HepG2 (cell line): ENCODE data around the gene UBFD1. TPM values are rescaled to one million over a fixed set of nuclear protein-coding genes. Genes with fewer than 3 reads are reported as not detected.

Experiments used
- ATAC-seq: fragments of 200-7000 bp; cut with Tn5 transposase; 3 replicates; pipeline ENCODE4 v1.9.1; 2020; ENCODE audit warnings: mild to moderate bottlenecking, moderate library complexity
- BruUV-seq: library from RNA; stranded (reverse); fragments of 400-500 nt; replicated peaks from 2 replicates; lab custom pipeline; 2021; lab: Mats Ljungman, UMichigan
- CTCF ChIA-PET: fragments of 300-600 bp; formaldehyde crosslinking; extraction: SDS; loops from one replicate; lab custom pipeline; 2021; ENCODE audit warnings: low total read pairs, inconsistent platforms, low intra/inter-chr PET ratio; lab: Yijun Ruan, JAX
- POLR2A ChIA-PET: fragments of 350-600 bp; sonication (Branson Sonifier 250); formaldehyde crosslinking; loops from one replicate; lab custom pipeline; 2020; ENCODE audit warnings: antibody characterized with exemption, inconsistent platforms; lab: Yijun Ruan, JAX
- DNase-seq: peaks from one replicate; pipeline ENCODE4 v3.0.0-alpha.2; 2015; ENCODE audit warnings: low spot score
- FAIRE-seq: peaks from 3 replicates; lab custom pipeline; 2011; peaks lifted over from hg19 to GRCh38; lab: Jason Lieb, UNC
- H2AFZ ChIP-seq: one replicate; pipeline ENCODE4 v1.6.1; 2011; ENCODE audit warnings: low read length, inconsistent platforms
- H3K27ac ChIP-seq: fragments of 300-600 bp; 3 replicates; pipeline ENCODE4 v1.8.0; 2011; ENCODE audit warnings: mixed run types, mild to moderate bottlenecking, mixed read lengths, low read length, inconsistent platforms; ENCODE audit not compliant: insufficient read depth; ENCODE audit errors: extremely low read length
- H3K27me3 ChIP-seq, 2 experiments: fragments of 200-600 bp in 1 of 2; 2 replicates in 1 of 2; 3 replicates in 1 of 2; pipeline versions ENCODE4 v1.6.0 to v1.8.0; 2011; ENCODE audit warnings: low read length in 2 of 2, mild to moderate bottlenecking in 2 of 2, moderate library complexity in 2 of 2, inconsistent platforms in 1 of 2; ENCODE audit not compliant: insufficient read depth in 2 of 2, control insufficient read depth in 1 of 2
- H3K36me3 ChIP-seq, 2 experiments: fragments of 200-600 bp in 1 of 2; replicated peaks in 1 of 2; 2 replicates in 1 of 2; 3 replicates in 1 of 2; pipeline versions ENCODE4 v1.5.1 to v1.8.0; 2011; ENCODE audit warnings: low read length in 2 of 2, inconsistent platforms in 1 of 2; ENCODE audit not compliant: insufficient read depth in 2 of 2, control insufficient read depth in 1 of 2
- H3K4me1 ChIP-seq: 2 replicates; pipeline ENCODE4 v1.5.1; 2012; ENCODE audit warnings: low read length, inconsistent platforms; ENCODE audit not compliant: insufficient read depth
- H3K4me2 ChIP-seq: 2 replicates; pipeline ENCODE4 v1.6.0; 2011; ENCODE audit warnings: low read depth, low read length, inconsistent platforms
- H3K4me3 ChIP-seq, 3 experiments: fragments of 200-600 bp in 1 of 3; sonication (generic), shearing (Covaris generic) in 1 of 3; replicated peaks in 1 of 3; 2 replicates each; pipeline ENCODE4 v1.5.1; 2011 to 2016; ENCODE audit warnings: low read length in 3 of 3, inconsistent platforms in 2 of 3, low read depth in 2 of 3, mild to moderate bottlenecking in 2 of 3, control low read depth in 1 of 3, mixed read lengths in 1 of 3; ENCODE audit not compliant: insufficient read depth in 1 of 3
- H3K79me2 ChIP-seq: one replicate; pipeline ENCODE4 v1.6.1; 2011; ENCODE audit warnings: low read length, inconsistent platforms; ENCODE audit not compliant: insufficient read depth
- H3K9ac ChIP-seq: 2 replicates; pipeline ENCODE4 v1.6.0; 2011; ENCODE audit warnings: mild to moderate bottlenecking, low read depth, low read length, inconsistent platforms; ENCODE audit not compliant: insufficient read depth
- H3K9me3 ChIP-seq: 2 replicates; pipeline ENCODE4 v1.5.1; 2012; ENCODE audit warnings: mild to moderate bottlenecking, low read length
- H4K20me1 ChIP-seq: 2 replicates; pipeline ENCODE4 v1.6.0; 2011; ENCODE audit warnings: inconsistent platforms, mild to moderate bottlenecking, low read length, moderate library complexity; ENCODE audit not compliant: insufficient read depth
- CREB1 ChIP-seq, 2 experiments: fragments of 450-650 bp in 1 of 2; IDR thresholded peaks; 2 replicates each; pipeline ENCODE4 v1.6.1; 2016 to 2017; ENCODE audit warnings: control low read depth in 1 of 2, mild to moderate bottlenecking in 1 of 2, missing compliant biosample characterization in 1 of 2, missing genetic modification characterization in 1 of 2
- CSRNP1 ChIP-seq: sonication (generic); formaldehyde crosslinking; IDR thresholded peaks from 2 replicates; pipeline ENCODE4 v1.8.1; 2023; ENCODE audit warnings: mild to moderate bottlenecking, missing genetic modification reagents
- CTCF ChIP-seq: sonication (generic); formaldehyde crosslinking; IDR thresholded peaks from 2 replicates; pipeline ENCODE4 v1.5.0; 2020; ENCODE audit warnings: mild to moderate bottlenecking, missing genetic modification reagents, moderate library complexity
- FOXJ3 ChIP-seq: sonication (generic); formaldehyde crosslinking; IDR thresholded peaks from 2 replicates; pipeline ENCODE4 v1.4.0; 2020; ENCODE audit warnings: missing genetic modification reagents, mild to moderate bottlenecking, borderline replicate concordance
- SMC3 ChIP-seq: IDR thresholded peaks from 2 replicates; pipeline ENCODE4 v1.6.1; 2011; ENCODE audit warnings: low read length, improper control_type of control experiment
- SRSF1 ChIP-seq: fragments of 200-400 bp; formaldehyde crosslinking; optimal IDR thresholded peaks from 2 replicates; pipeline ENCODE3; 2017; ENCODE audit warnings: mild to moderate bottlenecking, low read depth, low read length, moderate library complexity
- ZNF12 ChIP-seq: sonication (generic); formaldehyde crosslinking; IDR thresholded peaks from 2 replicates; pipeline ENCODE4 v1.5.0; 2020; ENCODE audit warnings: missing genetic modification reagents
- ZNF230 ChIP-seq: sonication (generic); formaldehyde crosslinking; IDR thresholded peaks from 2 replicates; pipeline ENCODE4 v1.4.0; 2020; ENCODE audit warnings: mild to moderate bottlenecking, missing genetic modification reagents
- WGBS: methylation state at CpG from one replicate; pipeline ENCODE4 v1.1.6; 2017; ENCODE audit warnings: low lambda C conversion rate; 5-methylcytosine and 5-hydroxymethylcytosine counted together
- in situ Hi-C: cut with HindIII; loops from 2 replicates; pipeline ENCODE4 v1.10.0; 2017; ENCODE audit warnings: low pct_unique_long_range_greater_than_20kb; ENCODE audit not compliant: extremely low pct_ligation_motif_present
- intact Hi-C: fragments of 100-400 bp; cut with micrococcal nuclease; formaldehyde crosslinking; loops from one replicate; pipeline ENCODE4 v1.10.0; 2022; ENCODE audit not compliant: unreplicated experiment
- polyA plus RNA-seq, 8 experiments: library from polyadenylated mRNA; depleted of rRNA in 3 of 8; stranded (reverse) in 7 of 8; unstranded in 1 of 8; fragments of >200 nt; fragmentation: Illumina TruSeq in 4 of 8; extraction: Trizol in 4 of 8; gene quantifications; 2 replicates each; pipeline versions ENCODE4 v1.2.1 to v1.2.3, GENCODE V29; 2011 to 2016; ENCODE audit warnings: low read depth in 4 of 8, missing spikeins in 1 of 8, mixed read lengths in 1 of 8; ENCODE audit not compliant: insufficient read depth in 1 of 8
- total RNA-seq, 5 experiments: library from RNA; depleted of rRNA; stranded (reverse); fragments of >200 nt; fragmentation: Illumina TruSeq; extraction: Trizol; gene quantifications; 2 replicates each; pipeline ENCODE4 v1.2.3, GENCODE V29; 2016; ENCODE audit warnings: low read depth in 1 of 5
- TF ChIP-seq, protein P1 (sequence below), 2 experiments: fragments of 450-650 bp in 1 of 2; sonication (generic) in 1 of 2; formaldehyde crosslinking in 1 of 2; IDR thresholded peaks; 2 replicates each; pipeline versions ENCODE4 v1.6.1 to v1.8.0; 2016 to 2022; ENCODE audit warnings: antibody characterized with exemption in 1 of 2, mild to moderate bottlenecking in 1 of 2, missing genetic modification reagents in 1 of 2

The UBFD1 gene
- total and polyA plus RNA-seq, 2 of the 13 experiments (the other 11 are each of a cell fraction or from before 2014, with no cell fraction given), result 100 to 111 TPM

DNA sequence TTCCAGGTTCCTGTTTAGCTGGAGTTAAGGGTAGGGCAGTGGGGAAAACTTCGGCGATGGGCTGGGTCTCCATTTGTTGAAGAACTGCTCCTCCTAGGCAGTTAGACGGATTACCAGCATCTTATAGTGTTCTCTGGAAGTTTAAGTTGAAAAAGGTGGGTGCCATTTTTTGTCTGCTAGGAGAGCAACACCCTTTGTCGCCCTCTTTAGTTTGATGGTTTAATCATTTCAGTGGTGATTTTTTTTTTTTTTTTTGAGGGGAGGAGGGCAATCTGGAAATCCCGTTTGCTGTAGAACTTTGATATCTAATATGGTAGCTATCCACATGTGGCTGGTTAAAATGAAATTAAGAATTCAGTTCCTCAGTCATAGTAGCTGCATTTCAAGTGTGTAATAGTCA is 4.1 kb downstream of the UBFD1 start:
- ATAC-seq (no peak), DNase-seq (no peak), FAIRE-seq (no peak)
- intact Hi-C loops (no loop called here), in situ Hi-C loops (no loop called here)
- Histone ChIP-seq H3K9me3 (no peaks in the 10 kb centered on the region), H3K4me3 (no peak overlapping the region), H4K20me1 (peaks cover 14% of the 10 kb centered on the region; the same call in 1 of the 2 replicates), H2AFZ (no peak overlapping the region), H3K4me2 (no peak overlapping the region), H3K27me3 (peaks cover 0 to 3% of the 10 kb centered on the region in 2 experiments; a peak in 1 of 5 replicates), H3K36me3 (peaks cover 43 to 75% of the 10 kb centered on the region in 2 experiments), H3K9ac (no peak overlapping the region), H3K79me2 (peaks cover 46% of the 10 kb centered on the region), H3K4me1 (peaks cover 29% of the 10 kb centered on the region), H3K27ac (no peak overlapping the region)
- WGBS, result 92% methylated on average over 5 of the region's 5 CpGs
- ChIA-PET CTCF (no interaction called here), POLR2A (interaction anchor here (1.1 kb wide), 1 partner anchor 44 kb away, joined by 3 read pairs; no protein-coding TSS in a partner anchor)
- no TSS peak for BruUV-seq
- TF ChIP-seq FOXJ3 (CRISPR knock-in tag) (no peak), ZNF12 (CRISPR knock-in tag) (no peak), SMC3 (no peak), CSRNP1 (no peak), CTCF (no peak), ZNF230 (CRISPR knock-in tag) (no peak), SRSF1 (no peak), CREB1 (IDR thresholded peaks at IDR 0.05) (no peak), CREB1 (CRISPR knock-in tag; IDR thresholded peaks at IDR 0.05) (no peak)
- TF ChIP-seq, protein P1, sequence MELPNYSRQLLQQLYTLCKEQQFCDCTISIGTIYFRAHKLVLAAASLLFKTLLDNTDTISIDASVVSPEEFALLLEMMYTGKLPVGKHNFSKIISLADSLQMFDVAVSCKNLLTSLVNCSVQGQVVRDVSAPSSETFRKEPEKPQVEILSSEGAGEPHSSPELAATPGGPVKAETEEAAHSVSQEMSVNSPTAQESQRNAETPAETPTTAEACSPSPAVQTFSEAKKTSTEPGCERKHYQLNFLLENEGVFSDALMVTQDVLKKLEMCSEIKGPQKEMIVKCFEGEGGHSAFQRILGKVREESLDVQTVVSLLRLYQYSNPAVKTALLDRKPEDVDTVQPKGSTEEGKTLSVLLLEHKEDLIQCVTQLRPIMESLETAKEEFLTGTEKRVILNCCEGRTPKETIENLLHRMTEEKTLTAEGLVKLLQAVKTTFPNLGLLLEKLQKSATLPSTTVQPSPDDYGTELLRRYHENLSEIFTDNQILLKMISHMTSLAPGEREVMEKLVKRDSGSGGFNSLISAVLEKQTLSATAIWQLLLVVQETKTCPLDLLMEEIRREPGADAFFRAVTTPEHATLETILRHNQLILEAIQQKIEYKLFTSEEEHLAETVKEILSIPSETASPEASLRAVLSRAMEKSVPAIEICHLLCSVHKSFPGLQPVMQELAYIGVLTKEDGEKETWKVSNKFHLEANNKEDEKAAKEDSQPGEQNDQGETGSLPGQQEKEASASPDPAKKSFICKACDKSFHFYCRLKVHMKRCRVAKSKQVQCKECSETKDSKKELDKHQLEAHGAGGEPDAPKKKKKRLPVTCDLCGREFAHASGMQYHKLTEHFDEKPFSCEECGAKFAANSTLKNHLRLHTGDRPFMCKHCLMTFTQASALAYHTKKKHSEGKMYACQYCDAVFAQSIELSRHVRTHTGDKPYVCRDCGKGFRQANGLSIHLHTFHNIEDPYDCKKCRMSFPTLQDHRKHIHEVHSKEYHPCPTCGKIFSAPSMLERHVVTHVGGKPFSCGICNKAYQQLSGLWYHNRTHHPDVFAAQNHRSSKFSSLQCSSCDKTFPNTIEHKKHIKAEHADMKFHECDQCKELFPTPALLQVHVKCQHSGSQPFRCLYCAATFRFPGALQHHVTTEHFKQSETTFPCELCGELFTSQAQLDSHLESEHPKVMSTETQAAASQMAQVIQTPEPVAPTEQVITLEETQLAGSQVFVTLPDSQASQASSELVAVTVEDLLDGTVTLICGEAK (IDR thresholded peaks at IDR 0.05), result no peak
- TF ChIP-seq, protein P1 (CRISPR knock-in tag; IDR thresholded peaks at IDR 0.05), result no peak
